Mesenchymal stem cell (in vitro differentiated cells and primary cell): ENCODE measurements around the gene EFEMP2.

ENCODE experiments used
- DNase-seq: peaks from one replicate; pipeline ENCODE4 v3.0.0-alpha.2; 2013
- H2AFZ ChIP-seq: one replicate; pipeline ENCODE4 v1.6.1; 2013; ENCODE audit warnings: low read depth, mild to moderate bottlenecking, control low read depth, inconsistent platforms, low read length, moderate library complexity
- H2AK5ac ChIP-seq: 2 replicates; pipeline ENCODE4 v1.6.1; 2013; ENCODE audit warnings: low read length, moderate library complexity, mild to moderate bottlenecking, inconsistent platforms; ENCODE audit not compliant: severe bottlenecking
- H2BK120ac ChIP-seq: one replicate; pipeline ENCODE4 v1.6.1; 2013; ENCODE audit warnings: low read depth, mild to moderate bottlenecking, inconsistent platforms, low read length, moderate library complexity
- H2BK12ac ChIP-seq, 2 experiments: one replicate each; pipeline ENCODE4 v1.6.1; 2013; ENCODE audit warnings: inconsistent platforms in 2 of 2, low read length in 2 of 2, mild to moderate bottlenecking in 2 of 2, moderate library complexity in 2 of 2, control low read depth in 1 of 2
- H2BK15ac ChIP-seq: one replicate; pipeline ENCODE4 v1.6.1; 2013; ENCODE audit warnings: mild to moderate bottlenecking, low read depth, inconsistent platforms; ENCODE audit not compliant: poor library complexity, severe bottlenecking
- H2BK5ac ChIP-seq: 2 replicates; pipeline ENCODE4 v1.6.1; 2013; ENCODE audit warnings: low read depth, mild to moderate bottlenecking, low read length, control low read depth, inconsistent platforms; ENCODE audit not compliant: poor library complexity, severe bottlenecking
- H3K14ac ChIP-seq, 2 experiments: one replicate each; pipeline ENCODE4 v1.6.1; 2013; ENCODE audit warnings: inconsistent platforms in 2 of 2, low read length in 2 of 2, control low read depth in 1 of 2, mild to moderate bottlenecking in 1 of 2, moderate library complexity in 1 of 2
- H3K18ac ChIP-seq, 2 experiments: one replicate each; pipeline ENCODE4 v1.6.1; 2013; ENCODE audit warnings: inconsistent platforms in 2 of 2, low read length in 2 of 2, control low read depth in 1 of 2, low read depth in 1 of 2, mild to moderate bottlenecking in 1 of 2
- H3K23ac ChIP-seq, 2 experiments: one replicate each; pipeline ENCODE4 v1.6.1; 2013; ENCODE audit warnings: inconsistent platforms in 2 of 2, low read length in 2 of 2, mild to moderate bottlenecking in 2 of 2, moderate library complexity in 2 of 2, control low read depth in 1 of 2
- H3K27ac ChIP-seq: 2 replicates; pipeline ENCODE4 v1.5.1; 2013; ENCODE audit warnings: mild to moderate bottlenecking, moderate library complexity, low read length, control low read depth, inconsistent platforms; ENCODE audit not compliant: poor library complexity, severe bottlenecking
- H3K27me3 ChIP-seq, 2 experiments: 2 replicates each; pipeline versions ENCODE4 v1.6.1 to v1.7.0; 2013; ENCODE audit warnings: low read length in 2 of 2, mild to moderate bottlenecking in 2 of 2, moderate library complexity in 2 of 2, control low read depth in 1 of 2, inconsistent platforms in 1 of 2; ENCODE audit not compliant: control insufficient read depth in 1 of 2, insufficient read depth in 1 of 2
- H3K36me3 ChIP-seq, 2 experiments: 2 replicates each; pipeline versions ENCODE4 v1.6.1 to v1.7.0; 2013; ENCODE audit warnings: low read length in 2 of 2, control low read depth in 1 of 2, inconsistent platforms in 1 of 2, low read depth in 1 of 2, mild to moderate bottlenecking in 1 of 2; ENCODE audit not compliant: insufficient read depth in 2 of 2, control insufficient read depth in 1 of 2
- H3K4ac ChIP-seq, 2 experiments: one replicate each; pipeline ENCODE4 v1.6.1; 2013; ENCODE audit warnings: inconsistent platforms in 2 of 2, low read length in 2 of 2, mild to moderate bottlenecking in 2 of 2, moderate library complexity in 2 of 2, control low read depth in 1 of 2, low read depth in 1 of 2
- H3K4me1 ChIP-seq: 2 replicates; pipeline ENCODE4 v1.6.1; 2013; ENCODE audit warnings: low read depth, low read length, control low read depth; ENCODE audit not compliant: control insufficient read depth, insufficient read depth
- H3K4me2 ChIP-seq: 2 replicates; pipeline ENCODE4 v1.6.1; 2013; ENCODE audit warnings: low read length, mild to moderate bottlenecking, inconsistent platforms; ENCODE audit not compliant: poor library complexity, severe bottlenecking
- H3K4me3 ChIP-seq, 2 experiments: 2 replicates each; pipeline versions ENCODE4 v1.5.1 to v1.7.0; 2013; ENCODE audit warnings: low read length in 2 of 2, mild to moderate bottlenecking in 2 of 2, control low read depth in 1 of 2, low read depth in 1 of 2; ENCODE audit not compliant: insufficient read depth in 1 of 2
- H3K79me1 ChIP-seq: replicated peaks from 2 replicates; pipeline ENCODE4 v1.6.1; 2013; ENCODE audit warnings: mild to moderate bottlenecking, control low read depth, low read length, inconsistent platforms; ENCODE audit not compliant: poor library complexity, severe bottlenecking
- H3K9ac ChIP-seq: 2 replicates; pipeline ENCODE4 v1.7.0; 2013; ENCODE audit warnings: mild to moderate bottlenecking, low read length, moderate library complexity
- H3K9me3 ChIP-seq: 2 replicates; pipeline ENCODE4 v1.7.0; 2013; ENCODE audit warnings: mild to moderate bottlenecking, low read length; ENCODE audit not compliant: control insufficient read depth
- H4K8ac ChIP-seq: one replicate; pipeline ENCODE4 v1.6.1; 2013; ENCODE audit warnings: inconsistent platforms, mild to moderate bottlenecking, low read length, moderate library complexity
- H4K91ac ChIP-seq: one replicate; pipeline ENCODE4 v1.6.1; 2013; ENCODE audit warnings: mild to moderate bottlenecking, low read length, inconsistent platforms
- WGBS: methylation state at CpG from one replicate; pipeline ENCODE4 v1.1.7; 2013; ENCODE audit warnings: mixed read lengths; 5-methylcytosine and 5-hydroxymethylcytosine counted together

EFEMP2 gene

DNA sequence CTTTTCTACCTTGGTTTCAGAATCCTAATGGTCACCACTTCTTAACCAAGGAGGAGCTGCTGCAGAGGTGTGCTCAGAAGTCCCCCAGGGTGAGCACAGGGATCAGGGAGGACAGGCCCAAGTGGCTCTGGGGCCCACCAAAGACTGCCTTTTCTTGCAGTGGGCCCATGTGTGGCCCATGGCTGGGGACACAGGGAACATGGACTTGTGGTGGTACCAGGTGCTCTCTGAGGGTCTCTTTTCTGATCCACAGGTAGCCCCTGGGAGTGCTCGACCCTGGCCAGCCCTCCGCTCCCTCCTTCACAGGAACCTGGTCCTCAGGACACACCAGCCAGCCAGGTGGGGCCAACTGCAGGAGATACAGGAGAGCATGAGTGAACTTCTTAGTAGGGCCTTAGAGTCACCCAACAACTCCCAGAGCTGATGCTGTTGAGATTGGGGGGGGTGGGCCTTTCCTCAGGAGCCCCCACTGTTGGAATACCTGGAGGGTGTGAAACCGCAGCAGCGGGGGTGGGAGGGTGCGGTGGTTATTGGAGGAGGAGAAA, 10.3 kb downstream of the EFEMP2 start:
- H2BK12ac ChIP-seq = no peak overlapping the region
- no peaks in the 10 kb centered on the region for H3K27me3 ChIP-seq
- 73% methylated on average over 5 of the region's 5 CpGs for WGBS
- H3K36me3 ChIP-seq = peaks cover 54 to 56% of the 10 kb centered on the region in 2 experiments
- peak overlapping the region in 1 of 2 experiments; percentile 42 for H3K23ac ChIP-seq
- H4K8ac ChIP-seq = no peak overlapping the region
- H3K18ac ChIP-seq = no peak overlapping the region
- H3K4me1 ChIP-seq = peaks cover 39% of the 10 kb centered on the region
- no peak overlapping the region for H3K27ac ChIP-seq
- H2BK5ac ChIP-seq = no peak overlapping the region
- no peak for DNase-seq
- H2BK15ac ChIP-seq = no peak overlapping the region
- peak overlapping the region; percentile 96 for H3K9ac ChIP-seq
- no peak overlapping the region for H2AK5ac ChIP-seq
- H2BK120ac ChIP-seq = no peak overlapping the region
- H3K9me3 ChIP-seq = no peaks in the 10 kb centered on the region
- H3K4me2 ChIP-seq = no peak overlapping the region
- H3K14ac ChIP-seq = no peak overlapping the region
- H4K91ac ChIP-seq = no peak overlapping the region
- no peak overlapping the region for H2AFZ ChIP-seq
- peaks cover 12% of the 10 kb centered on the region for H3K79me1 ChIP-seq
- H3K4me3 ChIP-seq = no peak overlapping the region
- no peak overlapping the region for H3K4ac ChIP-seq

- DNase-seq = no peak
- Histone ChIP-seq H2AK5ac (peak overlapping the region; percentile 70), H2AFZ (no peak overlapping the region), H4K8ac (no peak overlapping the region), H3K27ac (peak overlapping the region; percentile 98), H3K4ac (peak overlapping the region; percentile 55 to 59), H3K36me3 (peaks cover 48 to 50% of the 10 kb centered on the region in 2 experiments), H3K4me1 (peaks cover 36% of the 10 kb centered on the region), H3K14ac (peak overlapping the region in 1 of 2 experiments; percentile 72), H4K91ac (no peak overlapping the region), H2BK15ac (no peak overlapping the region), H3K27me3 (no peaks in the 10 kb centered on the region), H3K23ac (peak overlapping the region in 1 of 2 experiments; percentile 42), H3K79me1 (peaks cover 12% of the 10 kb centered on the region), H2BK120ac (no peak overlapping the region), H3K4me2 (peak overlapping the region; percentile 91), H2BK5ac (no peak overlapping the region), H3K9me3 (no peaks in the 10 kb centered on the region), H2BK12ac (peak overlapping the region in 1 of 2 experiments; percentile 55), H3K18ac (no peak overlapping the region), H3K4me3 (peak overlapping the region in 1 of 2 experiments; percentile 94), H3K9ac (peak overlapping the region; percentile 96)
- WGBS = 93% methylated on average over 13 of the region's 13 CpGs
Observed at GRCh38 chr11:65861533-65862183, 10.9 kb downstream of the EFEMP2 start.

GRCh38 chr11:65861165-65861505, 11.5 kb downstream of the EFEMP2 start:
- Histone ChIP-seq H3K27ac (peak overlapping the region; percentile 98), H2BK5ac (peak overlapping the region; percentile 85), H3K14ac (peak overlapping the region in 1 of 2 experiments; percentile 99), H2AK5ac (peak overlapping the region; percentile 47), H3K36me3 (peaks cover 45 to 48% of the 10 kb centered on the region in 2 experiments), H3K4ac (peak overlapping the region; percentile 76 to 98), H3K4me1 (peaks cover 37% of the 10 kb centered on the region), H2AFZ (no peak overlapping the region), H3K27me3 (no peaks in the 10 kb centered on the region), H3K4me2 (peak overlapping the region; percentile 91), H2BK12ac (peak overlapping the region in 1 of 2 experiments; percentile 90), H3K4me3 (peak overlapping the region; percentile 93 to 94), H4K8ac (peak overlapping the region; percentile 94), H3K79me1 (peaks cover 12% of the 10 kb centered on the region), H3K9ac (peak overlapping the region; percentile 96), H3K9me3 (no peaks in the 10 kb centered on the region), H3K18ac (peak overlapping the region; percentile 67 to 93), H2BK15ac (peak overlapping the region; percentile 97), H4K91ac (peak overlapping the region; percentile 96), H3K23ac (peak overlapping the region in 1 of 2 experiments; percentile 96), H2BK120ac (peak overlapping the region; percentile 50)
- no peak for DNase-seq
- 7% methylated on average over 14 of the region's 14 CpGs for WGBS
